GM19023 (cell line): Measurements from ENCODE around the gene PTPRJ.
"Not testable (repeated sequence)": the region's sequence is repeated elsewhere in the genome, so short reads cannot be mapped to it uniquely, and the experiment has no call there.

Source experiments
- ATAC-seq: cut with Tn5 transposase; IDR thresholded peaks from one replicate; pipeline ENCODE4 v1.9.1; 2021; ENCODE audit warnings: mild to moderate bottlenecking, moderate library complexity; ENCODE audit not compliant: unreplicated experiment

Gene PTPRJ

DNA sequence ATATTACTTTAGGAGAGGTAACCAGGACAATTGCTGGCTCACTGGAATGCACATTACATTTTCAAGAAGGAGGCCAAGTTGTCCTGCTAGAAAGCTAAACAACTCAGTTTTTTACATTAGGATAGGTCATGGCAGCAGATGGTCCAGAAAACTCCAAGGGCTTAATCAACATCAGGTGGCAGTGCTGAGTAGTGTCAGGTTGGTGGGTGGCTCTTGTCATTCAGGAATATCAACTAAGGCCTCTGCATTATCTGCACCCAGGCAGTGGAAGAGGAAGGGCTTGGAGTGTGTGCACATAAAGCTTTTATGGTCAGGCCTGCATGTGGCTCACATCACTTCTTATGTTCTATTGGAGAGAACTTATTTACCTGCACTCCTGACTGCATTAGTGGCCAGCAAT, 204.1 kb downstream of the PTPRJ start:
- ATAC-seq, result no peak

DNA sequence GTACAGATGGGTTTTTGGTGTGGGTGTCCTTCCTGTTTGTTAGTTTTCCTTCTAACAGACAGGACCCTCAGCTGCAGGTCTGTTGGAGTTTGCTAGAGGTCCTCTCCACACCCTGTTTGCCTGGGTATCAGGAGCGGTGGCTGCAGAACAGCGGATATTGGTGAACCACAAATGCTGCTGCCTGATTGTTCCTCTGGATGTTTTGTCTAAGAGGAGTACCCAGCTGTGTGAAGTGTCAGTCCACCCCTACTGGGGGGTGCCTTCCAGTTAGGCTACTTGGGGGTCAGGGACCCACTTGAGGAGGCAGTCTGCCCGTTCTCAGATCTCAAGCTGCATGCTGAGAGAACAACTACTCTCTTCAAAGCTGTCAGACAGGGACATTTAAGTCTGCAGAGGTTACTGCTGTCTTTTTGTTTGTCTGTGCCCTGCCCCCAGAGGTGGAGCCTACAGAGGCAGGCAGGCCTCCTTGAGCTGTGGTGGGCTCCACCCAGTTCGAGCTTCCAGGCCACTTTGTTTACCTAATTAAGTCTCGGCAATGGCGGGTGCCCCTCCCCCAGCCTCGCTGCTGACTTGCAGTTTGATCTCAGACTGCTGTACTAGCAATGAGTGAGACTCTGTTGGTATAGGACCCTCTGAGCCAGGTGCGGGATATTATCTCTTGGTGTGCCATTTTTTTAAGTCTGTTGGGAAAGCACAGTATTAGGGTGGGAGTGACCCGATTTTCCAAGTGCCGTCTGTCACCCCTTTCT, 210.7 kb downstream of the PTPRJ start:
- not testable (repeated sequence) for ATAC-seq

DNA sequence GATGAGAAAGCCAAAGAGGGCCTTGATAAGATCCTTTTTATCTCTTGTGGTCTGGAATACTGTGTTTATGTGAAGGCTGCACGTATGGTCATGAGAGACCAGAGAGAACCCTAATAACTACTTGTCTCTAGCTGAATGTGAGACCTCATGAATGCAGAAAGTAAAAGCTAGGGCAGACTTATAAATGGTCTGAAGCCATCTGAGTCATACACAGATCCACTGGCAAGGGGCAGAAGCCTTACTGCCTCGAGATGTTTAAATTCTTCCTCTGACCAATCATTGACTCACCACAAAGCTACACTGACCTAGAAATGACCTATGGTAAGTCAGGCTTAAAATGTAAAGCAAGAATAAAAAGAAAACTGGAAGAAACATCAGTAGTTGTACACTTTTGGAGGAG, 213.5 kb downstream of the PTPRJ start:
- no peak for ATAC-seq

DNA sequence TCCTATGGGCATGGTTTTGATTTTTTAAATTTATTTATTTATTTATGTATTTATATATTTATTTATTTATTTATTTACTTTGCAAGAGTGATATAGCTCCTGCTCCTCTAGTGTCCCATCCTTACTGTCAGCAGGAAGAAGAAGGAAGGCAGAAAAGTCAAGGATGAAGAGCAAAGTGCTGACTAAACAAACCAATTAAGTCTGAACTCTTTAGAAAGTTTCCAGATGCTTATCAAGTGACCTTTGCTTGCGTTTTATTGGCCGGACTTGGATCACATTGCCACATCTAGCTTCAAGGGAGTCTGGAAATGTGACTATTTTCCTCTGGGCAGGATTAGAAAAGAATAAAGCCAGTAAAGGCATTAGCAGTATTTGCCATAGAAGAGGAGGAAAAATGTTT, 227.5 kb downstream of the PTPRJ start:
- no peak for ATAC-seq

DNA sequence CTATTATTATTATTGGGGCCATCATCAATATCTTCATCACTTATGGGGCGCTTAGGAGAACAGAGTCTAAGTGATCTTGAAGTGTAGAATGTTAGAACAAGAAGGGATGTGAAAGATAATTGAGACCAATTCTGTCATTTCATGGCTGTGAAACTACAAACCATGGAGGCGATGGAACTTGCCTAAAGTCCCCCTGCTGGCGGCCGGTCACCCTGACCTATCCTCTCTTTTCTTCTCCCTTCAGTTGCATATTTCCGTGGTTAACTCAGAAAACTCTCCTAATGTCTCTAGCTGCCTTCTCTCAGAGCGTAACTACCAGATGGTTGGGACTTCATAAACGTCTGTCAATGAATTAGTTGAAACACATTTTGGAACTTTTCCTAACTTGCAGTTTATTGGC, 229.7 kb downstream of the PTPRJ start:
- ATAC-seq, result no peak

DNA sequence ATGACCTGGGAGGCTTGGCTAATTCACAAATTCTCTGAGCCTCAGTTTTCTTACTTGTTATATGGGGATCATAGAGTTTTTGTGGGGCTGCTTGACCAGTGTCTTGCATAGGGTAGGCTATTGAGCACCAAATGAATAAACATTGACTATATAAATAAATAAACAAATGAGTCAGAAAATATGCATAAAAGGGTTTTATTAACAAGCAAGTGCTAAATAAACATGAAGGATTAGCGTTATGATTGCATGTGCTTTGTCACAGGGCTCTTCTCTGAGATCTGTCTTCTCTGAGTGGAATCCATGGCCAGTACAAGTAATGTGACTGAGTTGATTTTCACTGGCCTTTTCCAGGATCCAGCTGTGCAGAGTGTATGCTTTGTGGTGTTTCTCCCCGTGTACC, 236.2 kb downstream of the PTPRJ start, which contains the start of gene OR4B1:
OR4B1 (plus strand) TSS at position 301 of the 400 bp plus-strand sequence; CDS start at position 301, 0 bp downstream.
- no peak for ATAC-seq
